Urothelium cell line (cell line): ENCODE measurements around the gene PPP1R14C.

Experiments
- DNase-seq: peaks from one replicate; pipeline ENCODE4 v3.0.0; 2011; ENCODE audit warnings: low spot score, mixed read lengths
- FAIRE-seq: peaks from 2 replicates; lab custom pipeline; 2011; peaks lifted over from hg19 to GRCh38; lab: Jason Lieb, UNC

PPP1R14C gene, protein sequence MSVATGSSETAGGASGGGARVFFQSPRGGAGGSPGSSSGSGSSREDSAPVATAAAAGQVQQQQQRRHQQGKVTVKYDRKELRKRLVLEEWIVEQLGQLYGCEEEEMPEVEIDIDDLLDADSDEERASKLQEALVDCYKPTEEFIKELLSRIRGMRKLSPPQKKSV

GRCh38 chr6:150142670-150143515 is at the start of gene PPP1R14C:
Gene PPP1R14C (plus strand): TSS chr6:150143044. CDS start chr6:150143193, 149 bp downstream.
- DNase-seq (peak; percentile 89), FAIRE-seq (peak; percentile 62)

DNA sequence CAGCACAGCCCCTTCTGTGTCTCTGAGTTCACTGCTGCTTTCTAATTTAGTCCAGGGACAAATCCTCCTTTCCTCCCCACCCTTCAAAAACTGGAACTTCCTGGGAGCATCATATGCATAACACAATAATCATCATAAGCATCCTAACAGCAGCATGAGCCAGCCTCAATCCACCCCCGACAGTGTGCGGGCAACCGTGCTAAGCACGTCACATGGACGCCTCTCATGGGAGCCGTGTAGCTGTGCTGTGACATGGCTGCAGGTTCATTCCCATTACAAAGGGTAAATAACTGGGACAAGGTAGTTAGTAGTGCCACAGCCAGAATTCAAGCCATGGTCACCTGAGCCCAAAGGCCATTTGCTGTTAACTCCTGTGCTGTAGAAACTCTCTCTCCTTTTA is 49.4 kb upstream of the PPP1R14C start:
- DNase-seq (no peak), FAIRE-seq (no peak)

GRCh38 chr6:150098155-150098554 is 44.7 kb upstream of the PPP1R14C start:
- DNase-seq = no peak
- FAIRE-seq = no peak

DNA sequence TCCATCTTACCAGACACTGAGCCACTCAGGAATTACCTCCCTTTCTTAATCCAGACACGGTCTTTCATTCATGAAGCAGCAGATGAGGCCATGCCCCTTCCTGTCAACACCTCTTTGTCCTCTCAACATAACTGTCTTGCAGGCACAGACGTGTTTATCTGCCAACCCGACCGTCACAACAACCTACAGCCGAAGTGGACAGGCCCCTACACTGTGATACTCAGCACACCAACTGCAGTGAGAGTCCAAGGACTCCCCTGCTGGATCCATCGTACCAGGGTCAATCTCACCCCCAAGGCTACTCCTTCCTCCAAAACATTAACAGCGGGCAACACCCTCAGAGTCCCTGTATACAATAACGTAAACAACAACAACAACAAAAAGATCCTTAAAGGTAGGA is 43.3 kb upstream of the PPP1R14C start:
- DNase-seq = no peak
- FAIRE-seq = no peak

DNA sequence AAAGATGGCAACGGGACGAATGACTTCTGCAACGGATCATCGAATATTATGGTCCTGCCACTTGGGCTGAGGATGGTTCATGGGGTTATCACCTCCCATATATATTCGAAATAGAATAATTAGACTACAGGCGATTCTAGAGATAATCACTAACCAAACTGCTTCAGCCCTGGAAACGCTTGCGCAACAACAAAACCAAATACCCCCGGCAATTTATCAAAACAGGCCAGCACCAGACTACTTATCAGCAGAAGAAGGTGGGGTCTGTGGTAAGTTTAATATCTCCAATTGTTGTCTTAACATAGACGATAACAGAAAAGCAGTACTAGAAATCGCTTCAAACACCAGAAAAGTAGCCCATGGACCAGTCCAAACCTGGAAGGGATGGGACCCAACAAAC is 42.9 kb upstream of the PPP1R14C start:
- no peak for DNase-seq

GRCh38 chr6:150100745-150101144 is 42.1 kb upstream of the PPP1R14C start:
- no peak for DNase-seq
- FAIRE-seq = no peak

More for the DNA sequence above, 42.9 kb upstream of the PPP1R14C start:
- FAIRE-seq = no peak

- FAIRE-seq = no peak
- DNase-seq = no peak
Measured at GRCh38 chr6:150102750-150103270, 40.0 kb upstream of the PPP1R14C start.

GRCh38 chr6:150112233-150112632 is 30.6 kb upstream of the PPP1R14C start:
- FAIRE-seq = no peak

DNA sequence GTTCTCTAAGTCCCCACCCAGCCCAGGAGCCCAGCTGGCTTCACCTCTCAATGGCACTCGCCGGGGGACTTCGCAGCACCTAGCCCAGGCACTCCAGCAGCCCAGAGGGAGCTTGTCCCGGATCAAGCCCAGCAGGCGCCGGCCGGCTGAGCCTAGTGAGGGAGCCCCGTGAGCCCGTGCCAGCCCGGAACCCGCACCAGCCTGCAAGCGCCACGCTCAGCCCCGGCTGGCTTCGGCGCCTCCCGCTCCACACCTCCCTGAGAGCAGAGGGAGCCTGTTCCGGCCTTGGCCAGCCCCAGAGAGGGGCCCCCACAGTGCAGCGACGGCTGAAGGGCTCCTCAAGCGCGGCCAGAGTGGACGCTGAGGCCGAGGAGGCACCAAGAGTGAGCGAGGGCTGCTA is 27.1 kb upstream of the PPP1R14C start:
- FAIRE-seq = no peak
- no peak for DNase-seq

More at GRCh38 chr6:150112233-150112632, 30.6 kb upstream of the PPP1R14C start:
- DNase-seq = no peak

GRCh38 chr6:150116200-150116800 is 26.5 kb upstream of the PPP1R14C start:
- FAIRE-seq (no peak), DNase-seq (no peak)

DNA sequence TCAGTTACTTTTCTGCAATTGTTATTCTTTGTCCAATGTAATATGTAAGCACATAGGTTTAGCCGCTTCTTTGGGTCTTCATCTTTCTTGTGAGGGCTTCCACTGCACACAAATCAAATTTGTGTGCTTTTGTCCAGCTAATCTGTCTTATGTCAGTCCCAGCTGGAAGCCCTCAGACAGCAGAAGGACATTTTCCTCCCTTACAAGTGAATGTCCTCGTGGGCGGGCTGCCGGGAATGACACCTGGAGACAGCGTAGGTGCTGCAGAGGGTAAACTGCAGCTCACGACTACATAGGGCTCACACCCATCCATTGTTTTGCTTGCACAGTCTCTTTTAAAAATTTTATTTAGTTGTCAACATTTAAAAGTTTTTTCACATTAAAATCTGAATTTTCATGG is 24.6 kb upstream of the PPP1R14C start:
- DNase-seq = no peak

DNA sequence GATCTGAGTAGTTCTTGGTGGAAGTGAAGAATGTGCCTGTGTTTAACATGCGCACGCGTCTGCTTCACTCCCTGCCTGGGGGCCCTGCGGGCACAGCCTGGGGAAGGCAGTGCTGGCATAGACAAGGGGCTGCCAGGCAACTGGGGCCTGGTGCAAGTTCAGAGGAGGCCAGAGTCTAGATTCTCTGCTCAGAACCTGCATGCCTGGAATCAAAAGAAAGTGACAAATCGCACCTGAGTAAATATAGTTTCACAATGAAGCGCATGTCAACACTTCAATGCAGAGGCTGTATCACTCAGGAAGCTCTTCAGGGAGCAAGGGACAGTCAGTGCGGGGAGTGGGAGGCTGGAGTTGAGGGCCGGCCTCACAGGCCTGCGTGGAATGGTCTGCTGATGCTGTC is 24.2 kb upstream of the PPP1R14C start:
- no peak for DNase-seq

More for the DNA sequence above, 24.6 kb upstream of the PPP1R14C start:
- FAIRE-seq = no peak

DNA sequence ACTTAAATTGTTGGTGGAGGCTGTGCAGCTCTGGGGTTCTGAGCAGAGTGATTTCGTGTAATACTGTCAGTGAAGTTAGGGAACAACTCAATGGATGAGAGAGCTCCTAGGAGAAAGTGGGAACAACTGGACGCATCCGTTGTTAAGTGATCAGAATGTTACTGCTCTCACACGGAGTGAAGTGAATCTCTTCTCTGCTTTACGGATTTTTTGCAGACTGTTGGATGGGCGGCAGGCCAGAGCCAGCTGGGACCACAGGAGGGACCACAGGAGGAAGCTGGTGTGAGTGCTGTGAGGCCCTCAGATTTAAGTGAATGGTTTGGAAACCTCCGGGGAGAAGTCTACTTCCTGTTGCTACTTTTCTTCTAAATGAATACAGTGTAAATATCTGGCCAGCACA is 23.7 kb upstream of the PPP1R14C start:
- DNase-seq (no peak), FAIRE-seq (no peak)

More for the DNA sequence above, 24.2 kb upstream of the PPP1R14C start:
- no peak for FAIRE-seq

- FAIRE-seq (no peak), DNase-seq (no peak)
Measured at GRCh38 chr6:150123645-150124044, 19.2 kb upstream of the PPP1R14C start.

DNA sequence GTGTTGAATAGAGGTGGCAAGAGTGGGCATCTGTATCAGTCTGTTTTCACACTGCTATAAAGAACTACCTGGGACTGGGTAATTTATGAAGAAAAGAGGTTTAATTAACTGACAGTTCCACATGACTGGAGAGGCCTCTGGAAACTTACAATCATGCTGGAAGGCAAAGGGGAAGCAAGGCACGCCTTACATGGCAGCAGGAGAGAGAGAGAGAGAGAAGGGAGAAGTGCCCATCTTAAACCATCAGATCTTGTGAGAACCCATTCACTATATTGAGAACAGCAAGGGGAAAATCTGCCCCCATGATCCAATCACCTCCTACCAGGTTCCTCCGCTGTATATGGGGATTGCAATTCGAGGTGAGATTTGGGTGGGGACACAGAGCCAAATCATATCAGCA is 18.6 kb upstream of the PPP1R14C start:
- no peak for FAIRE-seq
- no peak for DNase-seq

DNA sequence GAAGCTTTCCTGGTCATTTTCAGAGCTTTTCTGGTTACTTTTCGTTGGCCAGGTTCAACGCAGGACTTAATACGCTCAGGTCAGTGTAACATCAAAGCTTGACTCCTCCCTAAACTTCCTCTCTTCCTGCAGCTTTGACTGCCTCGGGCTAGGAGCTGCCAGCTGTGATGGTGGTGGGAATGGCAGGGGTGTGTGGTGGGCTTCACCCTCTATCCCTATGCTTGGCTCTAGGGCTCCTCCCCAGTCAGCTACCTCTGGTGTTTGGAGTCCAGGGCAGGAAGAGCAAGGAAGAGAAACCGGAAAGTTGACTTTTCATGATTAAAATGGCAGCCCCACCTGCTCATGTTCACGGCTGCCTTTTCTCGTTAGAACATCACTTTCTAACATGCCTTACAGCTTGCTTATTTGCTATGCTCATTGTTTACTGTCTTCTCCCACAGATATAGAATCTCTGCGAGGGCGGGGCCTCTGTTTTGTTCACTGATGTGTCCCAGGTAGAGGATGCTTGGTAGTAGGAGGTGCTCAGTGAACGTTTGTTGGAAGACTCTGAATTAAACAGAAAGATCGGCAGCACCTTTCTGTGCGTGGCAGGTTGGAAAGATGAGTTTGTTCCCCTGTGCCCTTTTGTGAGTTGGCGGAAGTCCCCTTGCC is 16.1 kb upstream of the PPP1R14C start:
- DNase-seq = no peak
- FAIRE-seq = no peak

DNA sequence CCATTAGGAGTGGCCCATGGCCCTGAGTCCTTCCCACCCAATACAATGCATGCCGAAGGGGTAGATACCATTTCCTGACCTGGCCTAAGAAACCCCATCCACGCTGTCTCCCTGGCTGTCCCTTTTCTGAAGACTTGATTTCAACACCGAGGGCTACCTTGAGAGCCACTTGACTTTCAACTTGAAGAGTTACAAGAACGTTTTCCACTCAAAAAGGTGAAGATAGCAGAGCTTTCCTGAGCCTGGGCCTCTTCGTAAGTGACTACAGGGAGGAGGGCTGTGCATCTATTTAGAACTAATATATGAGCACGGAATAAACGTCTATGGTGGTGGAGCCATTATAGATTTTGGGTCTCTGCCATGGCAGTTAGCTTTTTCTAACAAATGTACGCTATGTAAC is 14.4 kb upstream of the PPP1R14C start:
- DNase-seq = no peak
- no peak for FAIRE-seq

DNA sequence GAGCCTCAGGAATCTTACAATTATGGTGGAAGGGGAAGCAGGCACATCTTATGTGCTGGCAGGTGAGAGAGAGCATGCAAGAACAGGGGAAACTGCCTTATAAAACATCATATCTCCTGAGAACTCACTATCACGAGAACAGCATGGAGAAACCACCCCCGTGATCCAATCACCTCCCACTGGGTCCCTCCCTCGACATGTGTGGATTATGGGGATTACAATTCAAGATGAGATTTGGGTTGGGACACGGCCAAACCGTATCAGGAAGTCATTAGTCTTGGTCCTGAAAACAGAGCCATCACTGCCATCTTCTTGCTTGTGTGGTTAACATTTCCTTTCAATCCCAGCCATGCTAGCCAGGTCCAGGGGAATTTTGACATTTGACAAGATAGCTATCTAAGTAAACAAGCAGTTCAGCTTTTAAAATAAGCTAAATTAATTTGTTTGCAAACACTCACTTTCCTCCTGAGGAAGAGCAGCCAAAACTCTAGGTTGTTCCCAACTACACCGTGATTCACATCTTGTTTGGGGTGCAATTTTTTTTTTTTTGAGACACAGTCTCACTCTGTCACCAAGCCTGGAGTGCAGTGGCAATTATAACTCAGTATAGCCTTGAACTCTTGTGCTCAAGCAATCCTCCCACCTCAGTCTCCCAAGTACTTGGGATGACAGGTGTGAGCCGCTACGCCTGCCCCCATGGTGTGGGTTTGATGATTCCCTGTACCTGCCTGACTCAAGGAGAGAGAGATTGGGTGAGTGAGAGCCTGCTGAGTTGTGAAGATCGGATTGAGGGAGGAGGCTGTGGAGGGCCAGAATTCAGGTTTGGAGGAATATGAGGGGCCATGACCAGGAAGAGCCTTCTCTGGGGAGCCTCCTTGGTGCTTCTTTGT is 13.0 kb upstream of the PPP1R14C start:
- DNase-seq (no peak), FAIRE-seq (no peak)

DNA sequence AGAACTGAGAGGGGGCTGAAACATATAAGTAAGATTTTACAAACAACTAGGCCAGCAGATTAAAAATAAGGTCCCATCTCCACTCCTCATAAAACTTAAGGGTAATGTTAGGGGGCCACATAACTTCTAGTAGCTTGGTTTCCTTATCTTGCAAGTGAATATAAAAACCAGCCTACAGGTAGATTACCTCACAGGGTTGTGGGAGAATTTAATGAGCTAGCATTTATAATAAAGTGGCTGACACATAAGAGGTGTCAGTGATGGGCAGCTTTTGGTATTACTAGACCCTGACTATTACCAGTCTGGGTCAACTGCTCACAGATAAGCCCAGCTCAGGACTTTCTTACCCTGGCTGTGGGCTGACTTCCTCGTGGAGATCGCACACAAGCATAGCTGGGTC is 9.2 kb upstream of the PPP1R14C start:
- FAIRE-seq = no peak
- DNase-seq = no peak

DNA sequence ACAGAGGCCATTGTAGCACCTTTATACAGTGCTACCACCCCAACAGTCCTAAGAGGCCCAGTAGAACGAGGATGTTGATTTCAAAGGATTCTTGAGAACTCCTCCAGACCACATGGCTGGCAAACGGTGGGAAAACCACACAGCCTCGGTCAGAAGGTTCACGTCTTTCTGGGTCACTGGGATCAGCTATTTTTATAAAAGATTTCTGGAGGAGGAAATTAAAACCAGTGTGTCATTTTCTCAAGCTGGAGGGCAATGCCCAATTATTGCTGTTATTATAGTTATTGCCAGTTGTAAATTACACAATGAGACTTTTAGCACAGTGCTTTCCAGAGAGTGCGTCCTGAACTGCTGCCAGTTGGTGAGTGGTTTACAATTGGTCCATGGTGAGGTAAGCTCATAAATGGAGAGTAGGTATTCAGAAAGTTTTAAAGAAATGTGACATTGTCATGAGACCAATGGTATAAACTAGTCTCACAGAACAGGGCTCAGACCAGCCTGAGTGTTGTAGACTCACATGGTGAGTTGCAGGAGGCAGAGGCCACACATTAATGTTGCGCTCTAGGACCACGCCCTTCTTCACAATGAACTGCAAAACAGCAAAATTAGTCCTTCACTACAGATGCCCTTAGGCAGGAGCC is 8.4 kb upstream of the PPP1R14C start:
- DNase-seq = no peak

More for the DNA sequence above, 8.4 kb upstream of the PPP1R14C start:
- no peak for FAIRE-seq
